ENCODE results near the gene DRGX.

Gene DRGX

GRCh38 chr10:49441488-49442476 is 45.9 kb upstream of the DRGX start:
- Histone ChIP-seq H3K4me1 (ENCODE audit: control insufficient read depth, insufficient read depth, low read length) (no peaks in the 10 kb centered on the region), H3K4me3 (ENCODE audit: low read depth, low read length) (no peak overlapping the region), H3K27ac (ENCODE audit: extremely low read depth, low read depth, low read length) (no peak overlapping the region), H3K36me3 (ENCODE audit: control insufficient read depth in 2 of 2, insufficient read depth in 1 of 2, low read length in 2 of 2) (no peaks in the 10 kb centered on the region), H3K9me3 (ENCODE audit: control insufficient read depth, insufficient read depth, low read depth, low read length) (no peaks in the 10 kb centered on the region)
- no peak for TF ChIP-seq ZNF791 (tag by site-specific recombination; IDR thresholded peaks at IDR 0.05)
- TF ChIP-seq ZNF16 (tag by site-specific recombination; IDR thresholded peaks at IDR 0.05; ENCODE audit: low read depth), result no peak
- TF ChIP-seq ZNF292 (tag by site-specific recombination; IDR thresholded peaks at IDR 0.05; ENCODE audit: borderline replicate concordance, low read depth), result no peak
- no peak for TF ChIP-seq ZBTB48 (tag by site-specific recombination; IDR thresholded peaks at IDR 0.05)
- no peak for TF ChIP-seq EGR2 (tag by site-specific recombination; IDR thresholded peaks at IDR 0.05; ENCODE audit: low read depth)
- no peak for TF ChIP-seq KLF1 (tag by site-specific recombination; IDR thresholded peaks at IDR 0.05)
- TF ChIP-seq ZNF19 (tag by site-specific recombination; IDR thresholded peaks at IDR 0.05; ENCODE audit: low read depth), result no peak
- no peak for TF ChIP-seq ZNF626 (tag by site-specific recombination; IDR thresholded peaks at IDR 0.05)
- TF ChIP-seq GLI4 (tag by site-specific recombination; IDR thresholded peaks at IDR 0.05), result no peak
- CTCF ChIA-PET, result no interaction called here
- POLR2A ChIA-PET, result no interaction called here

- ChIA-PET POLR2A (no interaction called here), CTCF (interaction anchor here (1.3 kb wide), 1 partner anchor 10 kb away, joined by 3 read pairs; no protein-coding TSS in a partner anchor)
- no peaks in the 10 kb centered on the region for H3K9me3 ChIP-seq (ENCODE audit: control insufficient read depth, insufficient read depth, low read depth, low read length)
- H3K27ac ChIP-seq (ENCODE audit: extremely low read depth, low read depth, low read length), result no peak overlapping the region
- no peaks in the 10 kb centered on the region for H3K4me1 ChIP-seq (ENCODE audit: control insufficient read depth, insufficient read depth, low read length)
- no peak overlapping the region for H3K4me3 ChIP-seq (ENCODE audit: low read depth, low read length)
- H3K36me3 ChIP-seq (ENCODE audit: control insufficient read depth in 2 of 2, insufficient read depth in 1 of 2, low read length in 2 of 2), result no peaks in the 10 kb centered on the region
- TF ChIP-seq GLI4 (tag by site-specific recombination; IDR thresholded peaks at IDR 0.05) (no peak), ZNF560 (tag by site-specific recombination; IDR thresholded peaks at IDR 0.05; ENCODE audit: borderline replicate concordance) (no peak), ZNF19 (tag by site-specific recombination; IDR thresholded peaks at IDR 0.05; ENCODE audit: low read depth) (no peak), ZNF112 (tag by site-specific recombination; IDR thresholded peaks at IDR 0.05) (no peak), ZNF544 (tag by site-specific recombination; IDR thresholded peaks at IDR 0.05) (no peak), ZNF223 (tag by site-specific recombination; IDR thresholded peaks at IDR 0.05) (no peak), KLF1 (tag by site-specific recombination; IDR thresholded peaks at IDR 0.05) (no peak), ZNF785 (tag by site-specific recombination; IDR thresholded peaks at IDR 0.05) (no peak), SCRT2 (tag by site-specific recombination; IDR thresholded peaks at IDR 0.05) (no peak), SETDB1 (IDR thresholded peaks at IDR 0.05; ENCODE audit: insufficient read length, low read length) (no peak), BCL6B (tag by site-specific recombination; IDR thresholded peaks at IDR 0.05) (no peak), ZNF600 (tag by site-specific recombination; IDR thresholded peaks at IDR 0.05) (no peak), ZNF335 (tag by site-specific recombination; conservative IDR thresholded peaks at IDR 0.05) (no peak), GLIS2 (tag by site-specific recombination; IDR thresholded peaks at IDR 0.05) (no peak), ZNF596 (tag by site-specific recombination; IDR thresholded peaks at IDR 0.05) (no peak), ZNF155 (tag by site-specific recombination; IDR thresholded peaks at IDR 0.05) (no peak), ZFP41 (tag by site-specific recombination; IDR thresholded peaks at IDR 0.05; ENCODE audit: borderline replicate concordance) (no peak)
- TF ChIP-seq, protein P1, sequence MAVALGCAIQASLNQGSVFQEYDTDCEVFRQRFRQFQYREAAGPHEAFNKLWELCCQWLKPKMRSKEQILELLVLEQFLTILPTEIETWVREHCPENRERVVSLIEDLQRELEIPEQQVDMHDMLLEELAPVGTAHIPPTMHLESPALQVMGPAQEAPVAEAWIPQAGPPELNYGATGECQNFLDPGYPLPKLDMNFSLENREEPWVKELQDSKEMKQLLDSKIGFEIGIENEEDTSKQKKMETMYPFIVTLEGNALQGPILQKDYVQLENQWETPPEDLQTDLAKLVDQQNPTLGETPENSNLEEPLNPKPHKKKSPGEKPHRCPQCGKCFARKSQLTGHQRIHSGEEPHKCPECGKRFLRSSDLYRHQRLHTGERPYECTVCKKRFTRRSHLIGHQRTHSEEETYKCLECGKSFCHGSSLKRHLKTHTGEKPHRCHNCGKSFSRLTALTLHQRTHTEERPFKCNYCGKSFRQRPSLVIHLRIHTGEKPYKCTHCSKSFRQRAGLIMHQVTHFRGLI (tag by site-specific recombination; IDR thresholded peaks at IDR 0.05), result no peak
- TF ChIP-seq, protein P2, sequence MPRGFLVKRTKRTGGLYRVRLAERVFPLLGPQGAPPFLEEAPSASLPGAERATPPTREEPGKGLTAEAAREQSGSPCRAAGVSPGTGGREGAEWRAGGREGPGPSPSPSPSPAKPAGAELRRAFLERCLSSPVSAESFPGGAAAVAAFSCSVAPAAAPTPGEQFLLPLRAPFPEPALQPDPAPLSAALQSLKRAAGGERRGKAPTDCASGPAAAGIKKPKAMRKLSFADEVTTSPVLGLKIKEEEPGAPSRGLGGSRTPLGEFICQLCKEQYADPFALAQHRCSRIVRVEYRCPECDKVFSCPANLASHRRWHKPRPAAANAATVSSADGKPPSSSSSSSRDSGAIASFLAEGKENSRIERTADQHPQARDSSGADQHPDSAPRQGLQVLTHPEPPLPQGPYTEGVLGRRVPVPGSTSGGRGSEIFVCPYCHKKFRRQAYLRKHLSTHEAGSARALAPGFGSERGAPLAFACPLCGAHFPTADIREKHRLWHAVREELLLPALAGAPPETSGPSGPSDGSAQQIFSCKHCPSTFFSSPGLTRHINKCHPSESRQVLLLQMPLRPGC (tag by site-specific recombination; IDR thresholded peaks at IDR 0.05), result no peak
- TF ChIP-seq, protein P3, sequence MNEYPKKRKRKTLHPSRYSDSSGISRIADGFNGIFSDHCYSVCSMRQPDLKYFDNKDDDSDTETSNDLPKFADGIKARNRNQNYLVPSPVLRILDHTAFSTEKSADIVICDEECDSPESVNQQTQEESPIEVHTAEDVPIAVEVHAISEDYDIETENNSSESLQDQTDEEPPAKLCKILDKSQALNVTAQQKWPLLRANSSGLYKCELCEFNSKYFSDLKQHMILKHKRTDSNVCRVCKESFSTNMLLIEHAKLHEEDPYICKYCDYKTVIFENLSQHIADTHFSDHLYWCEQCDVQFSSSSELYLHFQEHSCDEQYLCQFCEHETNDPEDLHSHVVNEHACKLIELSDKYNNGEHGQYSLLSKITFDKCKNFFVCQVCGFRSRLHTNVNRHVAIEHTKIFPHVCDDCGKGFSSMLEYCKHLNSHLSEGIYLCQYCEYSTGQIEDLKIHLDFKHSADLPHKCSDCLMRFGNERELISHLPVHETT (tag by site-specific recombination; IDR thresholded peaks at IDR 0.05), result no peak
Measured at GRCh38 chr10:49435225-49435624, 39.3 kb upstream of the DRGX start.

Data from HEK293 (cell line).